Testis (tissue), 2 donors: ENCODE results near the gene ARHGEF38.

Experiments used
- CTCF ChIP-seq, 3 experiments: fragments of 450-650 bp in 2 of 3; fragments of 200-600 bp in 1 of 3; sonication (generic) in 1 of 3; IDR thresholded peaks; one replicate each; pipeline ENCODE4 v1.5.1; 2016 to 2019; ENCODE audit warnings: antibody characterized with exemption in 3 of 3, mild to moderate bottlenecking in 2 of 3, moderate library complexity in 1 of 3
- POLR2A ChIP-seq: fragments of 450-650 bp; IDR thresholded peaks from one replicate; pipeline ENCODE4 v1.6.1; 2017; ENCODE audit warnings: antibody characterized with exemption, mild to moderate bottlenecking, moderate library complexity

GRCh38 chr4:105623099-105623498 lies 70.7 kb downstream of the ARHGEF38 start:
- no peak for TF ChIP-seq CTCF (IDR thresholded peaks at IDR 0.05)
- TF ChIP-seq POLR2A, result no peak
